Fibroblast of the conjunctiva (primary cell): Measurements from ENCODE around the gene ZBTB7A.

Experiments
- DNase-seq: peaks from one replicate; pipeline ENCODE4 v3.0.0-alpha.2; 2010; ENCODE audit warnings: low read depth

The ZBTB7A gene

DNA sequence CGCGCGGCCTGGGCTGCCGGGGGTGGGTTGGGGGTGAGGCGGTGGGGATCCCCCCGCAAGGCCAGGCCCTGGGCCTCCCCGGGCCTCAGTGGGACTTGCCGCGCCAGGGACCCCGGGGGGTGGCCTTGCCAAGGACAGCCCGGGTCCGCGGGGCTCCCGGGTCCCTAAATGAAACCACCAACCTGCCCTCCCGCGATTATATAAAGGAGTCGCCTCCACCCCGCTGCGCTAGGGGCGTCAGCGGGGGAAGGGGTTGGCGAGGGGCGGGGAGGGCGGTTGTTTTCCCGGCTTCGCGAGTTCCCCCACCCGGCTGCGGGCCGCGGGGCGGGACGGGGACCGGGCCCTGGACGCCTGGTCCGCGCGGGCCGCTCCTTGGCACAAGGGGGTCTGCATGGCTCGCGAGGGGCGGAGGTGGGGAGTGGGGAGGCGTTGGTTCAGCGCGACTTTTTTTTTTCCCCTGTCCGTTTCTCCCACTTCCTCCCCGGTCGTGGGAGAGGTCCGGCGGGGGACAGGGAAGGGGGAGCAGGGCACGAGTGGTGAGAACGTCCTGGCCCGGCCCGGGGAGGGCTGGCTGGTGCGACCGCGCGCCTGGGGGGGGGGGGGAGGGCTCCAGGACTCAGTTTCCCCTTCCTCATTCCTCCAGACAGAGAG, 822 bp upstream of the ZBTB7A start:
- DNase-seq: no peak

DNA sequence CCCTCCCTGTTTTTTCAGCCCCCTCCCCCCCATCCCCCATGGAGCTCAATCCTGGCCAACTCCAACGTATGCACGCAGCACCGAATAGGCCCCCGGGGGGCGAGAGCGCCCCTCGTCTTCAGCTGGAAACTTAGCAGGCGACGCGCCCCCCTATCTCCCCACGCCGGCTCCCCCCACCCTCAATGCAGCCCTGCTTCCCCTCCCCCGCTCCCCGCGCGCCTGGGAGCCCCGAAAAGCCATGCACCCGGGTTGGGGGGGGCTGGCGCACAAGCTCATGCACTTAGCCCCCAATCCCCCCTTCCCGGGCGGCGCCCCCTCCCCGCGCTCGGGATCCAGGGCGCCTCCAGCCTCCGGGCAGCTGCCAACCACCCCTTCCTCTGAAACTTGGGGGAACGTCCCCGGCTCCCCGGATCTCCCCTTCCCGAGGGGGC, 508 bp downstream of the ZBTB7A start:
- no peak for DNase-seq

DNA sequence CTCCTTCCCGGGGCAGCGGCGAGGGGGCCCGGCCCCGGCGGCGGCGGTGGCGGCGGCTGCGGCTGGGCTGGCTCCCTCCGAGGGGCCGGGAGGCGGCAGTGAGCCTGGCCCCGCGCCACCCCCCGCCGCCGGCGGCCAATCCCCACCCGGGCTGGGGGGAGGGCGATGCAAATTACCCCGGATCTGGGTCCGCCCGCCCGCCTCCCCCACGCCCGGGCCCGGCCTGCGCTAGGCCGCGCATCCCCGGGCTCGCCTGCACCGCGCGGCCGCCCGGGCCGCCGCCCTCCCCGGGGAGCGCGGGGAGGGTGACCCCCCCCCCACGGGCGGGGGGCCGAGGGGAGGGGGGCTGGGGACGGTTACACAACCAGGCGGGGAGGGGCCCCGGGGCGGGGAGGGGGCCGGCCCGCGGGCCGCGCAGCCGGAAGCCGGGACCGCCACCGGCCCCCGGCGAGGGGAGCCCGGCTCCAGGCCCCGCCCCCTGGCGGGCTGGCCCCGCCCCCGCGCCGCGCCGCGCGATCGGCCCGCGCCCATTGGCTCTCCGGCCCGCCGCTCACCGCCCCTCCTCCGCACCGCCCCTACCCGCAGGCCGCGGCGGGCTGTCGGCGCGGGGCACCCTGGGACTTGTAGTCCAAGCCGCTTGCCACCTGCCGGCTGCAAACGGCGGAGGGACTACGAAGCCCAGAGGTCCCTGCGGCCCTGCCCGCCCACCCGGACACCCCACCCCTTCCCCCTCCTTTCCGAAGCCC, 1.1 kb downstream of the ZBTB7A start:
- DNase-seq: peak; percentile 98

DNA sequence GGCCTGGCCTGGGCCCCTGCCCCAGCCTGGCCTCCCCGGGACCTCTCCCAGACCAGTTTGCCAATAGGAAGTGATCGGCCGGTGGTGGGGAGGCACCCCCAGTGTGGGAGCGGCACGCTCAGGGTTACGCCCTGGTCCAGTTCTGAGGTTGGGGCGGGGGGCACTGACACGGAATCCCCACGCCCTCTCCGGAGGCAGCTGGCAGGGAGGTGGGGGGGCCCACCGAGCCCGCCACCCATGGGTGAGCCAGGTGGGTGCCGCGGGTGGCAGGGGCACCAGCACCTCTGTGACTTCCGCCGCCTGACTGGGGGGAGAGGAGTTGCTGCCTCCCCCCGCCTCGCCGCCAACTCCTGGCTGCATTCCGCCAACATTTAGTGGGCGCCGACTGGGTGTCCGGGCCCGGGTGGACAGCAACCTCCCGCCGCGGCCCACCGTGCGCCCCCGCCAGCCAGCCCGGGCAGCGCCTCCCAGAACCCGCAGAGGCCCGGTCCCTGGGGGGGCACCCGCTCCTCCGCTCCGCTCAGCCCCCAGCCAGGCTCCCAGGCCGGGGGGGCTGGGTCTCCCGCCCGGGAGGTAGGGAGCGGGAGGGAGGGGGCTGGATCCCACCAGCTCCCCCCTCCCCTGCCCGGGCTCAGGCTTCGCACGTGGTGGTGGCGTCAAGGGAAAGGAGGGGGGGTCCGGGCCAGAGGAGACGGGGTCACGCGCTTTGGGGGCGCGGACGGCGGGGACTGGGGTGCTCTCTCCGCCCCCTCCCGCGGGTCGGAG, 2.0 kb downstream of the ZBTB7A start:
- DNase-seq: no peak

DNA sequence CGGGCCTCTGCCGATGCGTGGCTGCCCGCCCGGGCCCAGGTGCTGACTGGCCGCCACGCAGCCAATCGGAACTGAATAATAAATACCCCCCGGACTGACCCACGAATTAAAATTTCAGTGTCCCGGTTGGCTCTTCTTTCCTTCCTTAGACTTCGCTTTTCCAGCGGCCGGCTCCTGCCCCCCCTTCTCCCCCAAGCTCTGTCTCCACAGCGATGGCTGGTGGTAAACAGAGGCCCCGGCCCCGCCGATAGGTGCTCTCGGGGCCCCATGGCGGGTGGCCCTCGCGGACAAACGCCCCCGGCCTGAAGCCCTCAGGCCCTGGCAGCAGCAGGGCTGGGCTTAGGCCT, 2.6 kb downstream of the ZBTB7A start:
- DNase-seq: no peak

DNA sequence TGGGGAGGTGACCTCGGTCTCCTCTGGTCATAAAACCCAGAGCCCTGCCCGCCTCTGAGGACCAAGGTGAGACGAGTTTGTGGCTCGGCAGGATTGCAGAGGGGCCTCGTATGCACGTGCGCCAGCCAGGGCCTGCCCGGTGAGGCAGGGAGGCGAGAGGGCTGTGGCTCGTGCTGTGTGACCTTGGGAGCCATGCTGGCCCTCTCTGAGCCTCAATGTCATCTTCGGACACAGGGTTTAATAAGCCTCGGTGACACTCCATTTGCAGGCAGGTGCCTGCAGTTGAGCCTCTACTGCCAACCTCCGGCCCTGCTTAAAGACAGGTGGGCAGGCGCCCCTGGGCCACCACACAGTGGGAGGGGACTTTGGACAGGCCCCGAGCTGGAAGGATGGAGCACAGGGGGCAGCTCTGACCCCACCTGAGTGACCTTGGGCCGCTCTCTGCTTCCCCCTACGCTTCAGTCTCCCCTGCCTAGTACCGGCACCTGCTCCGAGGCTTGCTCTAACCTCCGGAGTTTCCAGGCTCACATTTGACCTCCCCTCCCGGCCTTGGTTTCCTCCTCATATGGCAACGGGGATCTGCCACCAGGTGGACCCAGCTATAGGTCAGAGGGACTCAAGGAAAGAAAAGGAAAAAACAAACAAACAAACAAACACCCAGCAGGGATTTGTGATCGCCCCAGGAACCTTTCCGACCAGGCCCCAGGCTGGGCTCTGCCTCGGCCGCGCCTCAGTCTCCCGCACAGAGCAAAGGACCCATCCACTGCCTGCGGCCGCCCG, 3.1 kb downstream of the ZBTB7A start:
- DNase-seq: no peak

DNA sequence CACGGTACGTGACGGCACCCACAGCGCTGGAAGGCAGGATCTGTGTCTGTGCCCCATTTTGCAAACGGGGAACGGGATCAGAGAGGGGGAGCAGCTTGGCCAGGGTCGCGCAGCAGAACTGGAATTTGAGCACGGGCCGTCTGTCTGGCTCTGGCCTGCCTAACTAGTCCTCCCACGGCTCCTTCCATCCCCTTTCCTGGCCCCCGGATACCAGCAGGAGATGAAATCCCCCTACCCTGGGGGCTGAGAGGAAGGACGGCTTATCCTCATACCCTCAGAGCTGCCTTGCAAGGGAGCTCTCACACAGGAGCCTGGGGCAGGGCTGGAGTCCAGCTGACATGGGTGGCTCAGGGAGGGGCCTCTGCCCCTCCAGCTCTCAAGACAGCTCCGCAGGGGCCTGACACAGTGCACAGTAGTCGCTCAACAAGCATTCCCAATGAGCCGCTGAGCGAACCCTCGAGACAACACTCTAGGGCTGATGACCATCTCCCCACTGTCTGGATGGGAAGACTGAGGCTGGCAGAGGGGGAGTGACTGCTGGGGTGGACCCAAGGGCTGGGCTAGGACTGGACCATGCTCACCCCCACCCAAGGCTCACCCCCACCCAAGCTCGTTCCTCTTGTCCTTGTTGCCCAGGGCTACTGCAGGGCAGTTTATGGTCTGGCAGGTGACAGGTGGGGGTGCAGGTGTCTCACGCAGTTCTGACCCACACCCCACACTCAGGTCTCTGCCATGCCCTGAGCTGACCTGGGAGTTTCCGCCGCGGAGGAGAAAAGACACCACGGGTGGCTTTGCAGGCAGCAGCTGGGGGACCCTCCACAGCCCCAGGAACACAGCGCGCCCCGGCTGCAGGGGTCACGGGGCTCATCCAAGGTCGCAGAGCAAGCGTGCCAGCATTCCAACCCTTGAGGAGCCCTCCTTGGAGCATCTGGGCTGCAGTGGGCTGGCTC, 4.0 kb downstream of the ZBTB7A start:
- DNase-seq: no peak

DNA sequence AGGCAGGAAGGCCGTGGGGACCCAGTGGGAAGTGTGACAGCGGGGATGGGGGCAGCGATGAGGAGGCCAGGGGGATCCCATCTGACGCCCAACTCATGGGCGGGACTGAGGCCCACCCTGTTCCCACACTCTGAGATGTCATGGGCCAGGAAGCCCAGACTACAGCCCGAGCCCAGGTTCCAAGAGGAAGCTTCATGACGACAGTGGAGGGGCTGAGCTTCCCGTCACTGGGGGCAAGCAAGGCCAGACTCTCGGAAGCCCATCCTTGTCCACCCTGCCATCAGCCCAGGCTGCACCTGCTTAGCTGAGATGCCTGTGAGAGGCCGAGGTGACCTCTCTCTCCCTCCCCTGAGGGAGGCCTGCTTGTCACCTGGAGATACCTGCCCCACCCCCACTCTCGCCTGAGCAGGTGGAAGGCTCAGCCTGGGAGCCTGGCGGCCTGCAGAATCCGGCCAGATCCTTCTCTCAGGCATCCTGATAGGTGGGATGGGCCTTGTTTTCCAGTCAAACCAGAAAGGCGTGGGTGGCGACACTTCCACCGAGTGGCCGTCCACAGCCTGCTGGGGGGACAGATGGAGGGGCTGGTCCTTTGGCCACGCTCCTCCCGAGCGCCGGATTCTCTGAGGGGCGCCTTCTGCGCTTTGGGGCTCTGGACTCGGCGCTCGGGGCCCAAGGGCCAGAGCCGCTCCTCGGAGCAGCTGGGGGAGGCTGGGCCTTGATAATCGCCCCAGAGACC, 4.8 kb downstream of the ZBTB7A start:
- no peak for DNase-seq

DNA sequence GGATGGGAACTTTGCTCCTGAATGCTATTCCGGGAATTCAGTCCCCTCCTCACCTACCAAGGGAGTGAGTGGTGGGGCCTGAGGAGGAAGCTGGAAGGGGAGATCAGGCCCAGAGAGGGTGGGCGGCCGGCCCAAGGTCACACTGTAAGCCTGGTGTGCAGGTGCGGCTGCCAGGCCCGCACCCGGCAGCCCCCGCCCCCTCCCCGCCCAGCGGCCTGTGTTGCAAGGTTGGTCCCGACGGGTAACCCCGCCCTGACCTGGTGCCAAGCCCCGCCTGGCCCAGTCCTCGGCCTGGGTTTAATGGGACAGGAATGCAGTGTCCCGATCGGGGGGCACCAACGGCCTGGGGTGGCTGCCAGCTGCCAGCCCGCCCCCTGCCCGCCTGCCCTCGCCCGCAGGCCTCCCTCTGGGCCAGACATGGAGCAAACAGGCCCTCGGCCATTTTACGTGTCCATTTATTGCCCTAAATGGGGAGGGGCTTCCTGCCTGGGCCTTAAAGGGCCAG, 5.5 kb downstream of the ZBTB7A start:
- DNase-seq: no peak

DNA sequence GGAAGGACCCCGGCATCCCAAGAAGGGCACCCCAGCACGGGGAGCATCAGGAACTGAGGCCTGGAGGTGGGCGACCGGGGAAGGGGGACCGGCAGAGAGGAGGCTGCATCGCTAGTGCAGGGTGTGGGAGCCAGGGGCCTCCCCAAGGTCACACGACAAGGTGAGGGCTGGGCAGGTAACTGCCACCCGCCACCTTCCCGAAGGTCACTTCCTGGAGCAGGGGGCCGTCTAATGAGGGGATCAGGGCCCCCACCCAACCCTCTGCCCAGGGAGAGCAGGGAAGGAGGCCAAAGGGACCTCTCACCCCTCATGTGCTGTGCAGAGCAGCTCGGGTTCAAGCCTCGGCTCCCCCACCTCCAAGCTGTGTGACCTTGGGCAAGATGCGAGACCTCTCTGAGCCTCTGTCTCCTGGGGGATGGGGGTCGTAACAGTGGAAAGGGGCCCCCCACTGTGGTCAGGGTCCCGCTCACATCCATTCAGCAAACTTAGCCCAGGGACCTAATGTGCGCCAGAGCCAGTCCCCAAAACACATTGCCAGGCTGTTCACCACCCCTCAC, 6.0 kb downstream of the ZBTB7A start:
- no peak for DNase-seq

DNA sequence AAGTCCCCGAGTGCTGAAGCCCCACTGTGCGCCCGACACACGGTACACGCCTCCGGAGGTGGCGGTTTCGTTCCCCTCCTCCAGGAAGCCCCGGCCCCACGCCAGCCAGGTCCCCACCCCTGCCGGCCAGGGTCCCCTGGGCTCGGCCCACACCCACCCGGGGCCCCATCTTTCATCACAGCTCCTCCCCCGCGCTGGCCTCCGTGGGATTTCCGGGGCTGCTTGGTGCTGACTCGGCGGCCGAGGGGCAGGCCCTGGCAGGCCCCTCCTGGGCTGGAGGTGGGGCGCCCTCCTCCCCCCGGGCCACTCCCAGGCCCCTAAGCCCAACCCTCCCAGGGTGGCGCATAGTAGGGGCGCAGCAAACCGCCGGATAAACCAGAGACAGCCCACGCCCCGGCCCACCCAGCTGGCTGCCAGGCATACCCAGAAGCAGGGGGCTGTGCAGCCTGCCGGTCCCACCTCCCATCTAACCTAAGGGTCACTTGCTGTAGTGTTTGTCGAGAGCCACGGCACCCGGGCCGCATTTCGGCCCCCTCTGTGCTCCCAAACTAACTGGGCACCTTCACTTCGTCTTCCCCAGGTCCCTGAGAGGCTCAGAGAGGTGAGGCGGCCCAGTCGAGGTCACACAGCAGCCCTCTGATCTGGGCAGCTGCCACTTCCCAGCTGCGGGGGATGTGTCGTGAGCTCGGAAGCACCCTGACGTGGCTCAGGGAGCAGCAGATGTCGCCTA, 6.6 kb downstream of the ZBTB7A start:
- no peak for DNase-seq

DNA sequence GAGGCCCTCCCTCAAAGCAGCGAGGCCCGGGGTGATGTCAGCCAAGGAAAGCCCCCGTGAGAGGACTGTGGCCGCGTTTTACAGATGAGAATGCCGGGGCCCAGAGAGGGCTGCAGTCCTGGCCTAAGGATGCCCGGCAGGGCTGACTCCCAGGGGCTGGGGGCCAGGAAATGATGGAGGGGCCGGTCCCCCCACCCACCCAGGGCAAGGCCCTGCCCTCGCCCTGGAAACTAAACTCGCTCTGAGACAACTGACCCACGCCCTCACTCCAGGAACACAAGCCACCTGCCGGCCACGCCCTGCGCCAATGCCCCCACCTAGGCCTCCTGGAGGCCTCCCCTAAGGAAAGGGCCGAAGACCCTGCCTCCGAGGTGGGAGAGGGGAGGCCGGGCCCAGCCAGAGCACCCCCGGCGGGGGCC, 7.2 kb downstream of the ZBTB7A start:
- DNase-seq: no peak

DNA sequence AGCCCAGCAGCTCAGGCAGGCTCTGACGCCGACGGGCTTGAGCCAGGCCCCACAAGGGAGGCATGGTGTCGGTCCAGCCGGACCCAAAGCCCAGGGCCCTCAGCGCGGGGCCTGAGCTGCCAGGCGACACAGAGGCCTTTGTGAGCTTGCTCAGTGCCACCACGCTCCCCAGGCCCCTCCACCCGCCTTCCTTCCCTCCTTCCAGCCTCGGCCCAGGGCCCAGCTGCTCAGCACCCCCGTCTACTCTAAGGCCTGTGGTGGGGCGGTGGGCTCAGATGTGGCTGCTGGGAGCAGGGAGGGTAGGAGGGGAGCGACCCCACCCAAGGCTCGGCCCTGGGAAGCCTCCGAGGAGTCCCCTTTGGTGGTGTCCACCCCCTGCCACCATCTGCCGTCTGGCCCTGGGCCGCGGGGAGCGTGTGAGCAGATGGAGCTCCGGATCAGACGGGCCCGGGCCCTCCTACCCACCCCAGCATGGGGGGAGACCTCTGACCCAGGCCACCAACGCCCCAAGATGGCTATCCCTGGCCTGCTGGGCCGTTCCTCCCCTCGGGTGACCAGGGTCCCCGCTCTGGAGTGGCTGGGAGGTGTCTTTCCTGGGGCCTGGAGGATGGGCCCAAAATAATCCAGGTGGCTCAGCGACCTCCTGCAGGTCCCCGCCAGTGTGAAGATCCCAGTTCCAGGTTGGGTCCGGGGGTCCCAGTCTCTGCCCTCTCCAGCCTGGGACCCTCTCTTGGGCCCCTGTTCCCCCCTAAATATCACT, 7.8 kb downstream of the ZBTB7A start:
- DNase-seq: no peak

DNA sequence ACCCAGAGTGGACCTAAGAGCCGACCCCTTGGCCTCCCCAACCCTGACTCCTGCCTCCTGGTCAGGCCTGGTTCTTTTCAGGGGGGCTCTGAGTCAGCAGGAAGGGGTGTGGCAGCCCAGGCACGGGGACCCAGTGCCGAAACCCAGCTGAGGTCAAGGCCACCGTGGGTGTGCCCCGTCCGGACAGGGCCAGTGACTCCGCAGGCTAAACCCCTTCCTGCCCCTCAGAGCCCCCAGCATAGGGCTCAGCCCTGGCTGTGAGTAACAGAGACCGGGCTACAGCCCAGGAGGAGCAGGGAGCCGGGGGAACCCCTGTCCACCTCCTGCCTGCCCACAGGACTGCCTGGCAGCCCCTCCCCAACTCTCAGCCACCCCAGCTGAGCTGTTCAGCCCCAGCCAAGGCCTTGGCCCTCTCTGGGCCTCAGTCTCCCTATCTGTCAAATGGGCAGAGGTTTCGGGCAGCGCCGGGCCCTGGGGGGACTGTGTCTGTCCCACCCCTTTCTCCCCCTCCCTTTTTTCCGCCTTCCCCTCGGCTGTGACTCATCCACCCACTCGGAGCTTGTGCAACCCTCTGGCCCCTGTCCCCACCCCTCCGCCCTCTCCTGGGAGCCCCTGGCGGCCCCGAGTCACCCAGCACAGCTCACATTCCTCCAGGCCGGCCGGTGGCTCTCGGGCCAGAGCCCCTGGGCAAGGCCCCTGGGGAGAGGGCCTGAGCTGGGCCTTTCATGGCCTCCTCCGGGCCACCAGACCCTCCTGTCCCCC, 8.6 kb downstream of the ZBTB7A start:
- DNase-seq: peak; percentile 78

DNA sequence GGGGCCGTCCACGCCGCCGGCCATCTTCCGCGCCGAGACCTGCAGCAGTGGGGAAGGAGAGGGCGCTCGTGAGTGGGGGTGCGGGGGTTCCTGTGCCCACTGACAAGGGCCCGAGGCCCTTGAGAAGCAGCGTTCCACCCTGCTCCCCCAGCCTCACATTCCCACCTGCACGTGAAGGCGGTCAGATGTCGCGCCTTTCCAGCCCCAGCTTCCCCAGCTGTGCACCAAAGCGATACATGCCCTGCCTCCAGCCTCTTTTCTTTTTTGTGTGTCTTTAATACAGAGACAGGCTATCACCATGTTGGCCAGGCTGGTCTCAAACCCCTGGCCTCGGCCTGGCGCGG, 11.5 kb downstream of the ZBTB7A start:
- no peak for DNase-seq

DNA sequence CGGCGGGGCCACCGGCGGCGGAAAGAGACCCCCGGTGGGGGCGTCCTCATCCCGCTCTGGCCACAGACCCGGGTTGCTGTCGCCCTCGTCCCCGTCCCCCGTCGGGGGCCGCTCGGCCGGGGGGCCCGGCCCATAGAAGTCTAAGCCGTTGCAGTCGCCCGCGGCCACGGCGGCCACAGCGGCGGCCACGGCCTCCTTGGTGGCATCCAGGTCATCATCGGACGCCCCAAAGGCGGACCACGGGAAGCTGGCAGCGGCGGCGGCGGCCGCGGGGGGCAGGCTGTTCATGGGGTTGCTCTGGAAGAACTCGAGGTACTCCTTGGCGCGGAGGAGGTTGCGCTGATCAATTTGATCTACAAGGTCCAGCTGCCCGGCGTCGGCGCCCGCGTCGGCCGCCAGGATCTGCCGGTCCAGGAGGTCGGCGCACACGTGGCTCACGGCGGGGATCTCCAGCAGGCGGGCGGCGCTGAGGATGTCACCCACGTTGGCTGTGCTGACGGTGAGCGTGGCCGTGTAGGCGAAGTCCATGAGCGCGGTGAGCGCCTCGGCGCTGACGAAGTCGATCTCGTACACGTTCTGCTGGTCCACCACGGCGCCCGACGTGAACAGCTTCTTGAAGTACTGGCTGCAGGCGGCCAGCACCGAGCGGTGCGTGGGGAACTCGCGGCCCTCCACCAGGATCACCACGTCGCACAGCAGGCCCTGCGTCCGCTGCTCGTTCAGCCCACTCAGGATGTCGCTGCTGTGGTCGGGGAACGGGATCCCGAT, 12.1 kb downstream of the ZBTB7A start:
- DNase-seq: no peak
